ENCODE measurements around the gene DMP1. TPM values are rescaled to one million over a fixed set of nuclear protein-coding genes. Genes with fewer than 3 reads are reported as not detected.

DMP1 gene
- total and polyA plus RNA-seq, 2 donors (not counting 3 experiments of a cell fraction or from before 2014, with no cell fraction given): not detected

DNA sequence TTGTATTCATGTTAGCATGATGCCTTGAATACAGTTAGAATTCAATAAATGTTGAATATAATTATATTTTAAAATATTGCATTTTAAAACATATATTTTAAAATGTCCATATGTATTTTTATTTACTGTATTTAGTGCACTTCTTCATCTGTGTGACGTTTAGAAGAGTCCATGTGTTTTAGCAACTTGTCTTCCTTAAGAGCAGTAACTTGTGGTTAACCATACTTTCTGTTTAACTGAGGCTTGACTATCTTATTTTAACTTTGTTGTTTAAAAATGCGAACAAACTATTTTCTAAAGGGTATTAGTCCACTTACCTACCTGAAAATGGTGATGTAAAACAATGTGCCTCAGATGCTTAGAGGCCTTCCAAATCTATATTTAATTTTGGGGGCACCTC lies 858 bp downstream of the DMP1 start:
- Histone ChIP-seq H3K36me3 (ENCODE audit: control insufficient read depth in 2 of 2, extremely low read depth in 1 of 2, insufficient read depth in 2 of 2, low read length in 2 of 2) (no peaks in the 10 kb centered on the region), H3K9me3 (replicated peaks; ENCODE audit: control insufficient read depth, insufficient read depth, low read length) (no peaks in the 10 kb centered on the region), H3K4me3 (replicated peaks in 1 of 3; ENCODE audit: insufficient read depth in 1 of 3, low read depth in 1 of 3, low read length in 3 of 3) (no peak overlapping the region), H3K27me3 (ENCODE audit: control insufficient read depth in 2 of 2, insufficient read depth in 2 of 2, low read length in 2 of 2) (no peaks in the 10 kb centered on the region), H3K79me2 (ENCODE audit: control insufficient read depth, insufficient read depth, low read length) (no peaks in the 10 kb centered on the region), H3K9ac (replicated peaks; ENCODE audit: extremely low read depth, insufficient read depth, low read length) (no peak overlapping the region), H3K9me1 (replicated peaks; ENCODE audit: control insufficient read depth, extremely low read depth, insufficient read depth, low read length) (no peaks in the 10 kb centered on the region), H3K4me1 (ENCODE audit: control insufficient read depth, extremely low read depth, insufficient read depth, low read length) (no peaks in the 10 kb centered on the region), H3K27ac (ENCODE audit: insufficient read depth, low read depth, low read length) (no peak overlapping the region), H3K4me2 (ENCODE audit: insufficient read depth, low read length) (no peak overlapping the region), H4K20me1 (replicated peaks; ENCODE audit: control insufficient read depth, extremely low read depth, insufficient read depth, low read length) (no peaks in the 10 kb centered on the region), H2AFZ (ENCODE audit: low read depth, low read length) (no peak overlapping the region)
- dilution Hi-C loops (cut with MboI; ENCODE audit: extremely low pct_ligation_motif_present, low sequenced_read_pairs): no loop called here
- intact Hi-C loops (cut with micrococcal nuclease): loop anchor here (10.0 kb wide), 2 partner anchors 554 to 804 kb away; partner anchors contain the start of gene HERC5
- FAIRE-seq: no peak
- TF ChIP-seq EZH2 (IDR thresholded peaks at IDR 0.05; ENCODE audit: borderline replicate concordance, low read depth, low read length, severe bottlenecking) (no peak), POLR2AphosphoS5 (IDR thresholded peaks at IDR 0.05; ENCODE audit: insufficient read depth, low read depth, low read length) (no peak), FOS (IDR thresholded peaks at IDR 0.05; ENCODE audit: borderline replicate concordance, insufficient read depth, low read length) (no peak), GATA2 (IDR thresholded peaks at IDR 0.05; ENCODE audit: insufficient read depth, insufficient read length, low read depth, low read length) (no peak), JUN (IDR thresholded peaks at IDR 0.05; ENCODE audit: borderline replicate concordance, insufficient read depth, insufficient read length, low read depth) (no peak), POLR2A (IDR thresholded peaks at IDR 0.05; ENCODE audit: low read depth, low read length) (no peak), MYC (IDR thresholded peaks at IDR 0.05; ENCODE audit: low read depth, low read length) (no peak)
- TF ChIP-seq, protein P1, sequence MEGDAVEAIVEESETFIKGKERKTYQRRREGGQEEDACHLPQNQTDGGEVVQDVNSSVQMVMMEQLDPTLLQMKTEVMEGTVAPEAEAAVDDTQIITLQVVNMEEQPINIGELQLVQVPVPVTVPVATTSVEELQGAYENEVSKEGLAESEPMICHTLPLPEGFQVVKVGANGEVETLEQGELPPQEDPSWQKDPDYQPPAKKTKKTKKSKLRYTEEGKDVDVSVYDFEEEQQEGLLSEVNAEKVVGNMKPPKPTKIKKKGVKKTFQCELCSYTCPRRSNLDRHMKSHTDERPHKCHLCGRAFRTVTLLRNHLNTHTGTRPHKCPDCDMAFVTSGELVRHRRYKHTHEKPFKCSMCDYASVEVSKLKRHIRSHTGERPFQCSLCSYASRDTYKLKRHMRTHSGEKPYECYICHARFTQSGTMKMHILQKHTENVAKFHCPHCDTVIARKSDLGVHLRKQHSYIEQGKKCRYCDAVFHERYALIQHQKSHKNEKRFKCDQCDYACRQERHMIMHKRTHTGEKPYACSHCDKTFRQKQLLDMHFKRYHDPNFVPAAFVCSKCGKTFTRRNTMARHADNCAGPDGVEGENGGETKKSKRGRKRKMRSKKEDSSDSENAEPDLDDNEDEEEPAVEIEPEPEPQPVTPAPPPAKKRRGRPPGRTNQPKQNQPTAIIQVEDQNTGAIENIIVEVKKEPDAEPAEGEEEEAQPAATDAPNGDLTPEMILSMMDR (IDR thresholded peaks at IDR 0.05; ENCODE audit: extremely low read depth in 1 of 2, insufficient read depth in 1 of 2, low read depth in 1 of 2, low read length in 2 of 2): no peak
- TF ChIP-seq, protein P2, sequence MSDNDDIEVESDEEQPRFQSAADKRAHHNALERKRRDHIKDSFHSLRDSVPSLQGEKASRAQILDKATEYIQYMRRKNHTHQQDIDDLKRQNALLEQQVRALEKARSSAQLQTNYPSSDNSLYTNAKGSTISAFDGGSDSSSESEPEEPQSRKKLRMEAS (IDR thresholded peaks at IDR 0.05; ENCODE audit: insufficient read depth, insufficient read length): no peak
- POLR2A ChIA-PET: no interaction called here
- no TSS peak for BruUV-seq (replicated peaks)
- CTCF ChIA-PET: interaction anchor here (1.5 kb wide), 1 partner anchor 15 kb away, joined by 4 read pairs; no protein-coding TSS in a partner anchor
- DNase-seq (ENCODE audit: low read depth, low spot score): no peak

Measured in endothelial cell of umbilical vein (primary cell).